HG03064 (cell line): ENCODE results near the gene RHOG.
"Not testable (repeated sequence)": the region's sequence is repeated elsewhere in the genome, so short reads cannot be mapped to it uniquely, and the experiment has no call there.

Source experiments
- ATAC-seq: cut with Tn5 transposase; IDR thresholded peaks from one replicate; pipeline ENCODE4 v1.9.1; 2021; ENCODE audit warnings: low read depth; ENCODE audit not compliant: unreplicated experiment

RHOG gene

DNA sequence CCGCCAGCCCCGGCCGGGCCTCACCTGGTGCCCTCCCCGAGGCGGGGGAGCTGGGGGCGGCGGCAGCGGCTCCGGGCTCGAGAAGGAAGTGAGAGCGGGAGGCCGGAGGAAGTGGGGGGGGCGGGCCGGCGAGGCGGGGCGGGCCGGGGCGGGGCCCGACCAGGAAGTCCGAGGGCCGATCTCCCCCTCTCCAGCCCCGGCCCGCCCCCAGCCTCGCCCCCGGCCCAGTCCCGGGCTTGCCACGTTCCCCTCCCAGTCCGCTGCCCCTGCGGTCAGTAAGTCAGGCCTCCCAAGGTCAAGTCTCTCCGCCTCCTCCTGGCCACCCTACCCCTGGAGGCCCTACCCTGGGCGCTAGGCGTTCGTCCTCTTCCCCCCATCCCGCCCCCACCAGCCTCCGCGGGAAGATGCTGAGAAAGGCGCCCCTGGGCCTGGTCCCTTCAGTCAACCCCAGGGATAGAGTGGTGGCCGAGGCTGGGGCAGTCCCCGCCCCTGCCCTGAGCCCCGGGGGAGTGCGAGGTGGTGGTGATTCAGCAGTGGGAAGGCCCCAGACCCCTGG, at the start of gene RHOG:
Gene RHOG (minus strand): TSS at position 90 of the 556 bp plus-strand sequence. CDS start 12,821 bp downstream, outside the sequence.
- peak; percentile 47 for ATAC-seq

DNA sequence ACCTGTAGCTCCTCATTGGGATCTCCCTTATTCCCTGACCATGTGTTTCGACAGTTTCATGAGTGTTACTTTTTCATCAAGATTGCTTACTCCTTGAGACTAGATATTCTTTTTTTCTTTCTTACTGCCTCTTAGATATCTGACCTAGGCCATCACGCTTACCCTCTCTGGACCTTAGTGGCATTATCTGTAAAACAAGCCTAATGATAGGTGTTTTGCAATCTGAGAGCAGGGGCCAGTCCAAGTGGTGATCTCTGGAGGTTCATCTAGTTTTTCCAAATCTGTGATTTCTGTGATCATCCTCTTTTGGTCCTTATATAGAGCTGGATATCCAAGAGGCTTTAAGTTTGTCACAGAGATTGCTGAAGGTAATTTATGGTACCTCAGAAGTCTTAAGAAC, 49.3 kb upstream of the RHOG start:
- ATAC-seq: no peak

- ATAC-seq: no peak
Observed at GRCh38 chr11:3888876-3889275, 48.1 kb upstream of the RHOG start.

GRCh38 chr11:3886985-3887384, 46.2 kb upstream of the RHOG start:
- ATAC-seq: no peak

- no peak for ATAC-seq
Observed at GRCh38 chr11:3885855-3886254, 45.1 kb upstream of the RHOG start.

GRCh38 chr11:3882655-3883054, 41.9 kb upstream of the RHOG start:
- ATAC-seq: no peak

DNA sequence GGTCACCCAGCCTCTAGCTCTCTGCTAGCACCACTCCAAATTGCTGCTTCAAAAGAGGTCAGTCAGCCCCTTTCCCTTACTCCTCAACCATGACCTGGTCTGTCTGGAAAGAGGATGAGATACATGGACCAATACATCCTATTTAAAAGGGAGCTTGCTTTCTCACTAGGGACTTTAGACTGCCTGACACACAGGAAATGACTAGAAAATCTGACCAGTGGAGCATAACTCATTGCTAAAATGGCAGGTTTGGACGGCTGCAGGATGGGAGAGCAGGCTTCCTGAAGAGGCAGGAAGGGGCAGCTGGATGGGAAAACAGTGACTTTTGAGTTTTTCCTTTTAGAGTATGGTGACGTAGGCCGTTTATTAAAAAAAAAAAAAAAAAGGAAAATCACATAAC, 40.0 kb upstream of the RHOG start:
- no peak for ATAC-seq

GRCh38 chr11:3879967-3880542, 39.3 kb upstream of the RHOG start:
- peak; percentile 34 for ATAC-seq

GRCh38 chr11:3879216-3879966, 38.6 kb upstream of the RHOG start:
- ATAC-seq: peak; percentile 44

DNA sequence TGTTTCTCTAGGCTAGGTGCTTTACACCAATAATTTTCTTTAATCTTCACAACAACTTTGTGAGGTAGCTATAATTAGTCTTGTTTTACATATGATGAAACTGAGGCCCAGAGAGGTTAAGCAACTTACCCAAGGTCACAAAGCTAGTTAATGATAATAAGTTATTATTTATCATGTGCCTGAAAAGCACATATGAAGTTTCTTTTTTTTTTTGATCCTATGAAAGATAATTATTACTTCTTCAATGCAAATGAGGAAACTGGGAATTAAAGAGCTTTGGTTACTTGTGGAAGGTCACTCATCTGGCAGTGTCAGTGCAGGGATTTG, 37.5 kb upstream of the RHOG start:
- no peak for ATAC-seq

- no peak for ATAC-seq
Observed at GRCh38 chr11:3877364-3878257, 36.9 kb upstream of the RHOG start.

GRCh38 chr11:3876613-3877012, 35.9 kb upstream of the RHOG start:
- no peak for ATAC-seq

DNA sequence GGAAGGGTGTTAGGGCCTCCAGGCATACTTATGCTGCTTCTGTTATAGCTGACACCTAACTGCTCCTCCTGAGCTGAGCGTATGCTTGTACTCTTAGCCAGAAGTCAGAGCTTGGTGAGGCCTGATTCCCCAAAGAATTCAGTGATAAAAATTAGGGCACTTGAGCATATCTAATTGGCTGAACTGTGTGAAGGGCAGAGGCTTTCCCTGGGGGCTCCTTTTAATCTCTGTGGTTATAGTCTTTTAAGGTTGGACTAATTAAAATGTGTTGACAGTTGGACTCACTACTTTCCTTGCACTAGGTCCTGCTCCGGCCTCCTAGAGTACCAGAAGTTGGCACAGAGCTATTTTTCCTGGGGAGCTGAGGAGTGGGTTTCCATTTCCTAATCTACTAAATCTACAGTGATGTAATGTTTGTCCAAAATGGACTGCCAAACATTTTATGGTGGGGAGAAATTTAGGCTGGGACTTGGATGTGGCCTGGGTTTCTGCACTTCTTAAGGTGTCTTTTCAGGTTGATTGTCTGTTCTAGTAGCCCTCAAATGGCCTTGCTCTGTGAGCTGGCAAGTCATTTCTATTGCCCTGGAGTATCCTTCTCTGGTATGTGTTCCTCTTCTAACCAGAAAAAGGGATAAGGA, 33.1 kb upstream of the RHOG start:
- no peak for ATAC-seq

DNA sequence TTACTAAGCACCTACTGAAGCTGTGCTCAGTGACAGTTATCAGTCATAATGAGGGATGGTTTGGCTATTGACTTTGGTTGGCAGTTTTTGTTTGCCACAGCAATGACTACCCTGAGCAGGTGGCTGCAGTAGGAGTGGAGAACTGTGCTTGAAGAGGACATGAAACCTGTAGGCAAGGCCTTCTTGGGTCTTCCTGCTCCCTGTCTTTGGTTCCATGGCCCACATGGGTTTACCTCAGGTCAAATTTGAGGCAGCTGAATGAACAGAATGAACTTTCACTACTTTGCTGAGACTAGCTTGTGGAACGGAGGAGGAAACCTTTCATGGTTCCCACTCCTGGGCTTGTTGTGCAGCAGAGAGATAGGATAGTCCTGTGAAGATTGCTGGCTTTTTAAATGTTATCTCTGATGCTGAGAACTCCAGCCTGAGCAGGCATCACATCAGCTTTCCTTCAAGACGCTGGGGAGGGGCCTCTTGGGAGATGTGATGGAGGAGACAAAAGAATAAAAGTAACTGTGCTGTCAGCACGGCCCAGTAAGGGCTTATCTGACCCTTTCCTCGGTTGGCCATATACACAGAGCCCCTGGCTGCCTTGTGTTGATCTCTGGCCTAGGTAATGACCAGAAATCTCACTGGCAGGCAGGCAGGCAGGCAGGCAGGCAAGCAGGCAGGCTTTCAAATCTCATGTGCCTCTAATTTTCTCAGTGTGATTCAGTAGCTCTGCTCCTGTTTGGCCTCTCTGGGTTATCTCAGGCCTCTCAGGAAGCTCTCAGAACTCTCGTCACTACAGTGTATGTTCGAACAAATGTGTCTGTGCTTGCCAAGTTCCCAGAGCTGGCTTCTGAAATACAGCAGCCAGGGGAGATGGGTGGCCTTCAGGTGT, 26.7 kb upstream of the RHOG start:
- peak; percentile 52 for ATAC-seq

DNA sequence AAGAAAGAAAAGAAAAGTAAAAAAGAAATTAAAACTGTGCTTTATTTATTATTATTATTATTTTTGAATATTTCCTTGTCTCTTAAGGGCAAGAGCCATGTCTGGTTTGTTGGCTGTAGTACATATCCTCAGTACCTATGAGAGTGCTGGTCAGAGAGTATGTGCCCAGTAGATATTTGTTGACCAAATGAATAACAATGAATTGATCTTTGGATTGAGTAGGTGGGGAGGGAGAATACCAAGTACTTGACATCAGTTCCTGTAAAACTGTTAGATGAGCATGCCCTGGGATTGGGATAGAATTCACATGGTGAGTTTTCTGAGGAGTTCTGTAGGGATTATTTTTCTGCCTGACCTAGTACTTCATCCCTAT, 26.1 kb upstream of the RHOG start:
- no peak for ATAC-seq

DNA sequence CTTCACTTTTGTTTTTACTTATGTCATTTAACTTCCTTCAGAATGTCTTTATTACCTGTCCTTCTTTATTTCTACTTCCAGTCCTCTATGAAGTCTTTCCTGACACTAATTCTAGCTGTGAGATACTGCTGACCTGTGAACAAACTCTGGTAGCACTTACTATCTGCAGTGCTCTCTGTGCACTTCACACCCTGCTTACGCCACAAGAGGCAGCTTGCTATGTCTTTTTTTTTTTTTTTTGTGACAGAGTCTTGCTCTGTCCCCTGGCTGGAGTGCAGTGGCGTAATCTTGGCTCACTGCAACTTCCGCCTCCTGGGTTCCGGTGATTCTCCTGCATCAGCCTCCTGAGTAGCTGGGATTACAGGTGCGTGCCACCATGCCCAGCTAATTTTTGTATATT, 25.4 kb upstream of the RHOG start:
- ATAC-seq: no peak

DNA sequence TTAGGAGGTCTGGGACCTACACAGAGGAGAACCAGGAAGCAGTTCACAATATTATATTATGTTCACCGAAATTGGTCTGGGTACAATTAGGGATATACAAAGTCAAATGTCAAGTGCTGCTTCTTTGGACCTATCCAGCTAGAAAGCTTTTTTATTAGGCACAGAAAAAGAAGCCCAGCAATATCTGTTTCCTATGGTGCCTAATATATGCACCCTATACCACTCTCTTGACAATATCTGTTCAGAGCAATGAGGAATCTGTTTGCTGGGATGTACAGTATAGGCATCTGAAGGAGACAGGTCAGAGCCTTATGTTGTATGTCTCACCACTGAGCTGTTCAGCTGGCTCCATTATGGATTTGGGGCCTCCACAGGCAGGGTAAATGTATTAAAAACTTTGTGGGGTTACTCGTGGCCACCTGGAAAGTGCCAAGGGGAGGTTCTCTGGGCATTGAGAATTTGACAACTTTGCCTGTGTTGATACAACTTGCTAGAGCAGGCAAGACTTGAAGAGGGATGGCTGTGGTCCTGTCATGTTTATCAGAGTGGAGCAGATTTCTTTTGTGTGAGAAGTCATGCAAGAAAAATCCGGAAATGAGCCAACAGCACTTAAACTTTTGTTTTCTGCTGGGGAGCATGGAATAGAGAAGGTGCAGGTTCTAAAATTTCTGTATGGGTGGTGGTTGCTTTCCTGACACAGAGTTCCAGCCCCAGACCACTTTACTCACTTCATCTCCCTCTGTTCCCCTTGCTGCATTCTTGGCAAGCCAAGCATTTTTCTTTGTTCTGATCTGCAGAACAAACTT, 24.8 kb upstream of the RHOG start:
- ATAC-seq: no peak

DNA sequence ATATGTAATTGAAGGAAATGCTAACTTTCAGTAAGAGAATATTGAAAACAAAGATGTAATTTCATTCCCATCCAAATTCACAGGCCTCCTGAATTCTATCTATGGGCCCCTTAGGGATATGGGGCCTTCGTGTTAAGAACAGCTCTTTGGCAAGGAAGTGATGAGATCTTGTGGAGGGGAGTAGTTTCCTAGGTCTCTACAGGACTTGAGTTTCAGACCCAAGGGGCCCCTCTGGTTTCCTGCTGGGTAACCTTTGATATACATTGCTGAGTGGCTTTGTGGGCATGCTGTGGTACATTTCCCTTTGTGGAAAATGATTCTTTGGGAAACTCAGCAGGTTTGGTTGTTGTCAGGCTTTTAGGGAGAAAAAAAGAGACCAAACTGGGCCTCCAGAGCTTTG, 20.9 kb upstream of the RHOG start:
- no peak for ATAC-seq

- not testable (repeated sequence) for ATAC-seq
Observed at GRCh38 chr11:3860898-3861393, 20.2 kb upstream of the RHOG start.
